Left ventricle myocardium superior (tissue), 1 donor: Measurements from ENCODE around the gene FAF2. TPM values are rescaled to one million over a fixed set of nuclear protein-coding genes. Genes with fewer than 3 reads are reported as not detected.
A peak's percentile ranks its signal among the peaks of the same experiment; 100 is the strongest.
"Not testable (repeated sequence)": the region's sequence is repeated elsewhere in the genome, so short reads cannot be mapped to it uniquely, and the experiment has no call there.

Source experiments
- ATAC-seq: fragments of 200-7000 bp; cut with Tn5 transposase; one replicate; pipeline ENCODE4 v1.9.1; 2020; ENCODE audit warnings: mild to moderate bottlenecking, moderate library complexity
- DNase-seq: peaks from one replicate; pipeline ENCODE4 v3.0.0-alpha.2; 2020
- intact Hi-C: fragments of 100-400 bp; cut with micrococcal nuclease; formaldehyde crosslinking; loops from one replicate; pipeline ENCODE4 v1.11.0; 2022
- long read RNA-seq: library from polyadenylated mRNA; unstranded; transcript quantifications from one replicate; pipeline ENCODE4 v2.0.0, GENCODE V29; 2021
- total RNA-seq: library from RNA; stranded (reverse); fragmentation: NEBNext Ultra II Directional; extraction: Animal tissue kit (Norgen Biotek cat#: 25700); gene quantifications from one replicate; pipeline ENCODE4 v1.2.1, GENCODE V29; 2021
- donor health status: DM: no; HTN: yes; CAD: no; lungs with severe emphysema.

FAF2 gene
- total RNA-seq = 16.2 TPM
- long read RNA-seq, full-length matches to known transcripts = 3 of 12 reads
- long read RNA-seq, partial matches to known transcripts = 1 of 12 reads
- long read RNA-seq, other reads (novel, unspliced or antisense) = 8 of 12 reads

DNA sequence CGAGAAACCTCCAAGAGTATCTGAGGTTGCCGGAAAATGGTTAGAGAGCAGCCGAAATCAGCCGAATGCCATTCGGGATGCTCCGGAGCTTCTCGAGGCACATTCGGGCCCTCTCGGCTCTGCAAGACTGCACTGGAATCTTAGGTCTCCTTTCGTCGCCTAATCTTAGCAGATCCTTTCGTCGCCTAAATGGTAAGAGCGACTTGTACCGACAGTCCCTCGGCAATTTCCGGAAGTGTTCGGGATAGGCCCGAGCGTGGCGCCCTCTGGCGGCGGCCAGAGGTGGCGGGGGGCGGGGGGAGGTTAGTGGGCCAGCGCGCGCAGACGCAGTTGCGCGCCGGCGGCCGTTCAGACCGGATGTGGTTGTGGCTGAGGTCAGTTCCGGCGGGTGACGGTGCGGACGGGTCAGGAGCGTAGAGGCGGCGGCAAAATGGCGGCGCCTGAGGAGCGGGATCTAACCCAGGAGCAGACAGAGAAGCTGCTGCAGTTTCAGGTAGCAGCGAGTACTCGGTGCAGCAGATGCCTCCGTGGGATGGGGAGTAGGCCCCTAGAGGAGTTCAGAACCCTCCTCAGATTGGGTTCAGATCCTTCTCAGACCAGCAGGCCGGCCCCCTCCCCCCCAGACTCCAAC is at the start of gene FAF2:
TSS of gene FAF2 (plus strand) at position 408 of the 631 bp plus-strand sequence. CDS start at position 431, 23 bp downstream.
- intact Hi-C loops = no loop called here
- ATAC-seq (peak; percentile 99), DNase-seq (peak; percentile 98)

GRCh38 chr5:176400382-176401156 is 47.6 kb upstream of the FAF2 start:
- ATAC-seq (peak; percentile 24), DNase-seq (peak; percentile 43)
- intact Hi-C loops = no loop called here

- peak; percentile 42 for ATAC-seq
- no peak for DNase-seq
- intact Hi-C loops = no loop called here
These were observed 46.6 kb upstream of the FAF2 start for GRCh38 chr5:176401281-176402205.

DNA sequence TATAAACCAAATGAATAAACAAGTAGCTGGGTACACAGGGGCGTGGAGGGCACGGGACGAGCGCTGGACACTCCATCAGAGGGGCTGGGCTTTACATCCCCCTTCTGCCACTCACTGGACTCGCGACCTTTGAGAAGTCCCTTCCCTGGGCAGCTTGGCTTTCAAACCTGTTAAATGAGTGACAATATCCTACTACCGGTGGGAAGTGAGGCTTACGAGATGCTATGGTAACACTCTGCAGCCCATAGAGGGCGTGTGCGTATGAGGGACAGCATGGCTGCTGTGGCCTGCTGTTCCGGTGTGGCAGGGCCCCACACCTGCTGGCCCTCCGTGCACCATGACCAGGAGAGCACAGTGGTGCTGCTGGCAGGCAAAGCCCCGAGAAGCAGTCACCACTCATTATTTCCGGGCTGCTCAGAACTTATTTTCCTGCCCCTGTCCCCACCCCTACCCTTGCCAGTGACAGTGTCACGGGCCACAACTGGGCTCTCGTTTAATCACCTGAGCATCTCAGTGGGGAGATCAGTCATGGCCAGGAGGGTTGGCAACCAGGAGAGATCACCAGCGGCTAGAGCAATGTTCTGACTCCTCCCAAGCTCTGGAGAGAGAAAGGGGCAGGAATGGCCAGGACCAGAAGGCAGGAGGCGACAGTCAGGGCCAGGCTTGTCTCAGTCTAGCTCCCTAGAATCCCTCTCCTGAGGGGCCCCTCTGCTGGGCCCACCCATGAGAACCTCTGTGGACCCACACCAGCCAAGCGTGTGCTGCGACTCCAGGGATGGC is 42.3 kb upstream of the FAF2 start:
- no peak for ATAC-seq
- no peak for DNase-seq

GRCh38 chr5:176406436-176407052 is 41.6 kb upstream of the FAF2 start:
- intact Hi-C loops = no loop called here
- ATAC-seq (no peak), DNase-seq (no peak)

More for the DNA sequence above, 42.3 kb upstream of the FAF2 start:
- intact Hi-C loops = no loop called here

DNA sequence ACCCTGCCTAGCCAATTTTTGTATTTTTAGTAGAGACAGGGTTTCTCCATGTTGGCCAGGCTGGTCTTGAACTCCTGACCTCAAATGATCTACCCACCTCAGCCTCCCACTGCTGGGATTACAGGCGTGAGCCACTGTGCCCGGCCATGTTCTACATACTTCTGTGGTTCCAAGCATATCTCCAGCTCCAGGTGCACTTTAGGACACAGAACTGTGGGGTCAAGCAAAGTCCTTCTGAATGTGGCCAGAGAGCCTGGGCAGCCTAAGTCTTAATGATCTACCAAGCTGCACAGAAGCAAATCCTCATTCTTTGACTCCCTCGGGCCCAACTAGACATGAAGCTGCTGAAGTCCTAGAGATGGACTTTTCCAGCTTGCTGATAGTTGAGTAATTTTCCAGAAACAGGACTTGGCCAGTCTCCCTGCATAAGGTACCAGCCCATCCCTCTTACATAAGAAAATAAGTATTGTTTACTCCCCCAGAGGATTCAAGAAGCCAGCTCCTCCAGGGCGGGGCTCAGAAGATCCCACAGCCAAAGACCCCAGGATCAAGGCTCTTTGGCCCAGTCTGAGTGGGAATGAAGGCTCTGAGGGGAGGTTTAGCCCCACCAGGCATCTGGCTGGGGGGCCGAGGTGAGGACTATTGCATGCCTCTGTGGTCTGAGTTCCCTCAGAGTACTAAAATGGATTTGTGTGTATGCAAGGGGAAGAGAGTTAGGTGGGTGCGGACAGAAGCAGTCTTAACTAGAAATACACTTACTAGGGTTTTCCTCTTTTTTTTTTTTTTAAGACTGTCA is 40.5 kb upstream of the FAF2 start:
- DNase-seq (peak; percentile 50), ATAC-seq (peak; percentile 69)
- intact Hi-C loops = no loop called here

- ATAC-seq, intact Hi-C loops, DNase-seq: not testable (repeated sequence)
These were observed 40.0 kb upstream of the FAF2 start for GRCh38 chr5:176408252-176408573.

DNA sequence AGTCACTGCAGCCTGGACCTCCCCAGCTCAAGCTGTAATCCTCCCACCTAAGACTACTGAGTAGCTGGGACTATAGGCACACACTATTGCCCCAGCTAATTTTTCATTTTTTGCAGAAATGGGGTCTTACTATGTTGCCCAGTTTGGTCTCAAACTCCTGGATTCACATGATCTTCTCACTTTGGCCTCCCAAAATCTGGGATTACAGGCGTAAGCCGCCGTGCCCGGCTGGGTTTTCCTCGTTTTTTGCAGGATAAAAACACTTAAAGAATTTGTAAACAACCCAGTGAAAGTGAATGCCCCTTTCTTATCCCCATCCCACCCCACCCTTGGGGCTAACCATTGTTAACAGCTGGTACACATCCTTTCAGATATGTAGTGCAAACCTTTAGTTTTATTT is 39.6 kb upstream of the FAF2 start:
- intact Hi-C loops = no loop called here
- no peak for ATAC-seq
- DNase-seq = no peak

GRCh38 chr5:176409765-176410164 is 38.4 kb upstream of the FAF2 start:
- ATAC-seq = no peak
- intact Hi-C loops = no loop called here

DNA sequence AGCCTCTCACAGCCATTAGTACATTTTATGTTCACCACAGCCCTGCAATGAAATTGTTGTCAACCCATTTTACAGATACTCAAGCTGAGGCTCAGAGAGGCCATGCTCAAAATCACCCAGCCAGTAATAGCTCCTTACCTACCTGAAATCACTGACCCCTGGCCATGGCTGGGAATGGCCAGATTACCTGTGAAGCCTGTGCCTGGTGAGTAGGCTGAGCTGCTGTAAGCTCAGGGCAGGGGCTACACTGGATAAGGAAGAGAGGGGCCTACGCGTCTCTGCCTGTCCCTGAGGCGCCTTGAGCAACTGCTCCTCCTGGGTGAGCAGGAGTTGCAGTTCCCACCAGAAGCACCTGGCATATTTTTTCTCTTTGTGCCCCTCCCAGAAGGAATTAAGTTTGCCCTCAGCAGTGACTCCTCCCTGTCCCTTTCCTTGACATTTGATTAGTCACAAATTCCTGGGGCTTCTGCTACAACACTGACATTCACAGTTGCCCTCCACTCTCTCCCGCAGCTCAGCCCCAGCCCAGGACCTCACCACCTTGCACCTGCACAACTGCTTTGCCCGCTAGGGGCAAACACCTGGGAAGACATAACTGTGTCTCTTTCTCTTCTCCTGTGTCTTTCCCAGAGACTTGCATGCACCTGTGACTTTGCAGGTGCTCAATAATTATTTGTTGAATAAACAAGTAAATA is 37.6 kb upstream of the FAF2 start:
- ATAC-seq (no peak), DNase-seq (no peak)
- intact Hi-C loops = no loop called here

More at GRCh38 chr5:176409765-176410164, 38.4 kb upstream of the FAF2 start:
- DNase-seq = no peak

DNA sequence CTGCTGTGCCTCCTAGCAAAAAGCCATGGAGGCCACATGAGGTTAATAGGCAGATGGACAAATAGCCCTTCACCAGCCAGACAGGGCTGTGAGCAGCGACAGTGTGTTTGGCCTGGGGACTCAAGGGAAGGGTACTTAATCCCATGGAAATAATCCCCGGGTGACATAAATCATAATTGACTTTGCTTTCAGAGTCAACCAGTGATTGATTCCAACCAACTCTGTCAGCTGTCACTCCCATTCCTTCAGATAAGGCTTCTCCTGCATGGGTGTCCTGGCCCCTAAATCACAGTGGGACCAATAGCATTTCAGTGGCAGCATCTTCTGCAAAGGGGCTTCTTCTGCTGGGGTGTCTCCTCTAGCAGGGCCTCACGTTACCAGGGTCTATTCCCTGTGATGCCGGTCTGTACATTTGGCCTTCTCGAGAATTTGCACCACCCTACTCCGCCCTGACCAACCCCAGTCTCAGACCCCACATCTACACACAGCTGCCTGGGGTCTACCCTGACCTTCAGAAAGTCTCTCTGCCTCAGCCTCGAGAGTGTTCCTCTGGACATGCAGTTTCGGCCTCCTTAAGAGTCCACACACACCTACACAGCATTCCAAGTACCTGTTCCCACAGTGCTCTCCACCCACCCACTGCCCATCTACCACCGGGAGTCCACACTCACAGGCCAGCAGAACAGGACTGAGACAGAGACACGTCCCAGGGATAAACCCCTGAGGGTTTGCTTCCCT is 35.5 kb upstream of the FAF2 start:
- intact Hi-C loops = no loop called here
- ATAC-seq = no peak
- DNase-seq = no peak

DNA sequence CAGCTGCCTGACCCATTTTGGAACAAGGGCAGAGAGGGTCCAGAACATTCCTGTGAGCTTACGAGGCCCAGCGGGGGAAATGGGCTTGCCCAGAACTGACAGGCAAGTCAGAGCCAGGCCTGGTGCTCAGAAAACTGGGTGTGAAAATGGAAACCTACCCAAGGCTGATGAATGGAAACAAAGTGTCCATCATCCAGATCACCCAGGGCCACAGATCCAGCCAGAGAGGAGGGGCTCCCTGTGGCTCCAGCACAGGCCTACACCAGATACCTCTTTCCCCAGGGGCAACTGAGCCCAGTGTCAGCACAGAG is 35.0 kb upstream of the FAF2 start:
- intact Hi-C loops = no loop called here
- peak; percentile 64 for DNase-seq

GRCh38 chr5:176413709-176414191 is 34.4 kb upstream of the FAF2 start:
- intact Hi-C loops = no loop called here
- no peak for DNase-seq
- ATAC-seq = no peak

More for the DNA sequence above, 35.0 kb upstream of the FAF2 start:
- ATAC-seq = peak; percentile 50

- DNase-seq (no peak), ATAC-seq (no peak)
- intact Hi-C loops = no loop called here
These were observed 33.5 kb upstream of the FAF2 start for GRCh38 chr5:176414704-176415103.

- intact Hi-C loops = no loop called here
- ATAC-seq (no peak), DNase-seq (no peak)
These were observed 32.8 kb upstream of the FAF2 start for GRCh38 chr5:176415240-176415951.
